HepG2 (cell line): ENCODE data around the gene CENPP. TPM values are rescaled to one million over a fixed set of nuclear protein-coding genes. Genes with fewer than 3 reads are reported as not detected.
A peak's percentile ranks its signal among the peaks of the same experiment; 100 is the strongest.

ENCODE experiments used
- ELF4 ChIP-seq: sonication (generic); formaldehyde crosslinking; IDR thresholded peaks from 2 replicates; pipeline ENCODE4 v1.5.0; 2020; ENCODE audit warnings: missing genetic modification reagents, mild to moderate bottlenecking, moderate library complexity, borderline replicate concordance
- HCFC1 ChIP-seq: fragments of 150-350 bp; IDR thresholded peaks from 2 replicates; pipeline ENCODE4 v1.6.1; 2014; ENCODE audit warnings: low read depth, low read length
- HMGXB3 ChIP-seq: sonication (generic); formaldehyde crosslinking; IDR thresholded peaks from 2 replicates; pipeline ENCODE4 v1.4.0; 2020; ENCODE audit warnings: missing genetic modification reagents, borderline replicate concordance
- PBX3 ChIP-seq: sonication (generic); formaldehyde crosslinking; IDR thresholded peaks from 2 replicates; pipeline ENCODE4 v1.8.1; 2023; ENCODE audit warnings: missing genetic modification reagents, inconsistent platforms, borderline replicate concordance
- SP140L ChIP-seq: sonication (generic); formaldehyde crosslinking; IDR thresholded peaks from 2 replicates; pipeline ENCODE4 v1.4.0; 2020; ENCODE audit warnings: missing genetic modification reagents, borderline replicate concordance
- SPEN ChIP-seq: sonication (generic); formaldehyde crosslinking; IDR thresholded peaks from 2 replicates; pipeline ENCODE4 v1.5.1; 2020; ENCODE audit warnings: low read depth, mild to moderate bottlenecking, missing genetic modification reagents
- TAF1 ChIP-seq: sonication (generic); formaldehyde crosslinking; IDR thresholded peaks from 2 replicates; pipeline ENCODE4 v1.4.0; 2020; ENCODE audit warnings: missing genetic modification reagents
- ZKSCAN8 ChIP-seq: IDR thresholded peaks from 2 replicates; pipeline ENCODE4 v1.6.1; 2016; ENCODE audit warnings: borderline replicate concordance, missing genetic modification reagents, missing compliant biosample characterization
- ZNF205 ChIP-seq: IDR thresholded peaks from 2 replicates; pipeline ENCODE4 v1.6.1; 2018; ENCODE audit warnings: missing biosample characterization, missing genetic modification reagents
- ZNF605 ChIP-seq: sonication (generic); formaldehyde crosslinking; IDR thresholded peaks from 2 replicates; pipeline ENCODE4 v1.8.0; 2022; ENCODE audit warnings: mild to moderate bottlenecking, missing genetic modification reagents
- ZNF691 ChIP-seq: sonication (generic); formaldehyde crosslinking; IDR thresholded peaks from 2 replicates; pipeline ENCODE4 v1.4.0; 2020; ENCODE audit warnings: missing genetic modification reagents, low read depth, mild to moderate bottlenecking, borderline replicate concordance
- ZNF816 ChIP-seq: sonication (generic); formaldehyde crosslinking; IDR thresholded peaks from 2 replicates; pipeline ENCODE4 v1.8.0; 2022; ENCODE audit warnings: missing genetic modification reagents, mild to moderate bottlenecking, borderline replicate concordance
- ZNF83 ChIP-seq: sonication (generic); formaldehyde crosslinking; IDR thresholded peaks from 2 replicates; pipeline ENCODE4 v1.4.0; 2020; ENCODE audit warnings: missing genetic modification reagents, mild to moderate bottlenecking, borderline replicate concordance
- ZXDC ChIP-seq: sonication (generic); formaldehyde crosslinking; IDR thresholded peaks from 2 replicates; pipeline ENCODE4 v1.5.0; 2020; ENCODE audit warnings: mild to moderate bottlenecking, missing genetic modification reagents
- polyA plus RNA-seq, 8 experiments: library from polyadenylated mRNA; depleted of rRNA in 3 of 8; stranded (reverse) in 7 of 8; unstranded in 1 of 8; fragments of >200 nt; fragmentation: Illumina TruSeq in 4 of 8; extraction: Trizol in 4 of 8; gene quantifications; 2 replicates each; pipeline versions ENCODE4 v1.2.1 to v1.2.3, GENCODE V29; 2011 to 2016; ENCODE audit warnings: low read depth in 4 of 8, missing spikeins in 1 of 8, mixed read lengths in 1 of 8; ENCODE audit not compliant: insufficient read depth in 1 of 8
- total RNA-seq, 5 experiments: library from RNA; depleted of rRNA; stranded (reverse); fragments of >200 nt; fragmentation: Illumina TruSeq; extraction: Trizol; gene quantifications; 2 replicates each; pipeline ENCODE4 v1.2.3, GENCODE V29; 2016; ENCODE audit warnings: low read depth in 1 of 5
- TF ChIP-seq, protein P1 (sequence below): IDR thresholded peaks from 2 replicates; pipeline ENCODE4 v1.6.1; 2016; ENCODE audit warnings: low read depth, control low read depth
- TF ChIP-seq, protein P2 (sequence below): sonication (generic); formaldehyde crosslinking; IDR thresholded peaks from 2 replicates; pipeline ENCODE4 v1.8.1; 2023; ENCODE audit warnings: mild to moderate bottlenecking, inconsistent platforms, moderate library complexity, missing genetic modification reagents, borderline replicate concordance

The CENPP gene
- total and polyA plus RNA-seq, 2 of the 13 experiments (the other 11 are each of a cell fraction or from before 2014, with no cell fraction given) = 2.0 to 11.4 TPM

DNA sequence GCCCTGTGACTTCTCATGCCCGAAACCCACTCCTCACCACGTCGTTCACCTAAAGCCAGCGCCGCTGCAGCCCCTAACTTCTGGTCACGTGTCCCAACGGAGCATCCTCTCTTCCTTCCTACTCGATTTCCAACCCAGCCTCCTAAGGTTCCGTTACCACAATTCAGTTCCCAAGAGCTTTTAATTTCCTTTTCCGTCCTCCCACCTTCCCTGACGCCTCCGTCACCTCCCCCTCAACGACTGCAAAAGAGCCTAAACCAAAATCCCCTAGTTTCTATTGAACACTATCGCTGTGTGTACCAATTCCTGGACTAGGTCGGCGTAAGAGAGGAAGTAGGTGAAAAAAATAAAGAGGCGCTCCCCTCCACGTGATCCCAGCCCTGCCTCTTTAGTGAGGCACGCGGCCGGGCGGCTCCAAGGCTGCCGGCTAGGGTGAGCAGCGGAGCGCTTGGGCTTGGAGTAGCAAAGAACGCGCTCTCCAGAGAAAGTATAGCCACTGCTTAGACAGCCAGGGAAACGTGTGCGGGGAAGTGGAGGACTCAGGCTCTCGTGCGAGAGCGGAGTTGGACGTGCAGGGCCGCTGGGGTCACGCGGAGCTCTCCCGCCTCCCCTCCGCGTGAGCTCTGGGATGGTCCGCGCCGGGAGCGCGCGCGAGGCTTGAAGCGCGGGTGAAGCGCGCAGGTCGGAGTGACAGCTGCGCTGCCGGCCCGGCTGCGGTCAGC, at the start of gene CENPP, which contains the start of gene NOL8 (continued):
- TF ChIP-seq ZXDC (CRISPR knock-in tag) (0 out of 2 replicates have a peak, but pooled peaks have one; percentile 51), ZKSCAN8 (no peak), ZNF605 (peak; percentile 88), ZNF691 (CRISPR knock-in tag) (peak; percentile 6; the same call in 1 of the 2 replicates), HCFC1 (peak; percentile 68), SP140L (CRISPR knock-in tag) (no peak), SPEN (peak; percentile 75), ZNF816 (no peak), ZNF83 (peak; percentile 60; the same call in 1 of the 2 replicates), ZNF205 (CRISPR knock-in tag) (peak; percentile 19; the same call in 1 of the 2 replicates), PBX3 (no peak), HMGXB3 (CRISPR knock-in tag) (peak; percentile 87), ELF4 (peak; percentile 44; the same call in 1 of the 2 replicates), TAF1 (CRISPR knock-in tag) (peak; percentile 81)
- TF ChIP-seq, protein P1, sequence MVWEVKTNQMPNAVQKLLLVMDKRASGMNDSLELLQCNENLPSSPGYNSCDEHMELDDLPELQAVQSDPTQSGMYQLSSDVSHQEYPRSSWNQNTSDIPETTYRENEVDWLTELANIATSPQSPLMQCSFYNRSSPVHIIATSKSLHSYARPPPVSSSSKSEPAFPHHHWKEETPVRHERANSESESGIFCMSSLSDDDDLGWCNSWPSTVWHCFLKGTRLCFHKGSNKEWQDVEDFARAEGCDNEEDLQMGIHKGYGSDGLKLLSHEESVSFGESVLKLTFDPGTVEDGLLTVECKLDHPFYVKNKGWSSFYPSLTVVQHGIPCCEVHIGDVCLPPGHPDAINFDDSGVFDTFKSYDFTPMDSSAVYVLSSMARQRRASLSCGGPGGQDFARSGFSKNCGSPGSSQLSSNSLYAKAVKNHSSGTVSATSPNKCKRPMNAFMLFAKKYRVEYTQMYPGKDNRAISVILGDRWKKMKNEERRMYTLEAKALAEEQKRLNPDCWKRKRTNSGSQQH (CRISPR knock-in tag) = peak; percentile 97
- TF ChIP-seq, protein P2, sequence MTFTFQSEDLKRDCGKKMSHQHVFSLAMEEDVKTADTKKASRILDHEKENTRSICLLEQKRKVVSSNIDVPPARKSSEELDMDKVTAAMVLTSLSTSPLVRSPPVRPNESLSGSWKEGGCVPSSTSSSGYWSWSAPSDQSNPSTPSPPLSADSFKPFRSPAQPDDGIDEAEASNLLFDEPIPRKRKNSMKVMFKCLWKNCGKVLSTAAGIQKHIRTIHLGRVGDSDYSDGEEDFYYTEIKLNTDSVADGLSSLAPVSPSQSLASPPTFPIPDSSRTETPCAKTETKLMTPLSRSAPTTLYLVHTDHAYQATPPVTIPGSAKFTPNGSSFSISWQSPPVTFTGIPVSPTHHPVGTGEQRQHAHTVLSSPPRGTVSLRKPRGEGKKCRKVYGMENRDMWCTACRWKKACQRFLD (CRISPR knock-in tag) = no peak; the same call in 1 of the 2 replicates
